ENCODE results near the gene NCK2. TPM values are rescaled to one million over a fixed set of nuclear protein-coding genes. Genes with fewer than 3 reads are reported as not detected.

NCK2 gene
- total and polyA plus RNA-seq, 10 of the 15 experiments (the other 5 are each of a cell fraction or from before 2014, with no cell fraction given), result 1.2 to 30.9 (median 14.1) TPM

GRCh38 chr2:105890111-105890510, 145.4 kb downstream of the NCK2 start:
- Histone ChIP-seq H3K4me1 (ENCODE audit: control insufficient read depth, insufficient read depth, low read length) (peaks cover 5% of the 10 kb centered on the region), H3K9ac (ENCODE audit: control insufficient read depth, insufficient read depth, low read length) (no peak overlapping the region), H2AFZ (ENCODE audit: control insufficient read depth, low read depth, low read length) (no peak overlapping the region), H3K4me2 (ENCODE audit: control insufficient read depth, insufficient read depth) (no peak overlapping the region), H3K36me3 (ENCODE audit: control insufficient read depth in 2 of 2, insufficient read depth in 2 of 2, low read length in 1 of 2) (peaks cover 2 to 4% of the 10 kb centered on the region in 2 experiments), H3K27ac (ENCODE audit: control insufficient read depth, insufficient read depth) (no peak overlapping the region), H3K79me2 (ENCODE audit: control insufficient read depth, insufficient read depth, low read length) (peaks cover 4% of the 10 kb centered on the region), H3K4me3 (no peak overlapping the region), H3K9me3 (replicated peaks; ENCODE audit: control insufficient read depth, insufficient read depth, low read length) (peaks cover 7% of the 10 kb centered on the region), H3K27me3 (replicated peaks in 1 of 2; ENCODE audit: control insufficient read depth in 2 of 2, insufficient read depth in 2 of 2, low read length in 1 of 2) (no peaks in the 10 kb centered on the region), H4K20me1 (ENCODE audit: control insufficient read depth, insufficient read depth) (no peaks in the 10 kb centered on the region)
- no TSS peak for BruUV-seq (replicated peaks)
- ChIA-PET SMC1A (ENCODE audit: uncharacterized antibody, unreplicated experiment) (no interaction called here), RAD21 (ENCODE audit: unreplicated experiment) (no interaction called here), POLR2A (no interaction called here), CTCF (no interaction called here)
- FAIRE-seq (no peak), ATAC-seq (no peak), DNase-seq (ENCODE audit: low read depth, low spot score) (no peak)
- in situ Hi-C loops (cut with MboI), result no loop called here
- 57% methylated on average over 2 of the region's 2 CpGs for WGBS (ENCODE audit: insufficient coverage, insufficient replicate concordance, low lambda C conversion rate, missing lambda C conversion rate)
- TF ChIP-seq RUNX3 (IDR thresholded peaks at IDR 0.05; ENCODE audit: low read length) (no peak), YBX1 (IDR thresholded peaks at IDR 0.05) (no peak), RBBP5 (conservative IDR thresholded peaks at IDR 0.05) (no peak), SPI1 (IDR thresholded peaks at IDR 0.05; ENCODE audit: borderline replicate concordance, insufficient read depth, low read depth, low read length) (no peak), TCF12 (IDR thresholded peaks at IDR 0.05; ENCODE audit: low read depth, low read length) (no peak), CUX1 (IDR thresholded peaks at IDR 0.05; ENCODE audit: insufficient replicate concordance, low read depth, low read length) (no peak)
- intact Hi-C loops (cut with micrococcal nuclease; ENCODE audit: unreplicated experiment), result no loop called here

Measured in GM12878 (cell line).